ENCODE results near the gene ERVFRD-1. TPM values are rescaled to one million over a fixed set of nuclear protein-coding genes. Genes with fewer than 3 reads are reported as not detected.

ERVFRD-1 gene, protein sequence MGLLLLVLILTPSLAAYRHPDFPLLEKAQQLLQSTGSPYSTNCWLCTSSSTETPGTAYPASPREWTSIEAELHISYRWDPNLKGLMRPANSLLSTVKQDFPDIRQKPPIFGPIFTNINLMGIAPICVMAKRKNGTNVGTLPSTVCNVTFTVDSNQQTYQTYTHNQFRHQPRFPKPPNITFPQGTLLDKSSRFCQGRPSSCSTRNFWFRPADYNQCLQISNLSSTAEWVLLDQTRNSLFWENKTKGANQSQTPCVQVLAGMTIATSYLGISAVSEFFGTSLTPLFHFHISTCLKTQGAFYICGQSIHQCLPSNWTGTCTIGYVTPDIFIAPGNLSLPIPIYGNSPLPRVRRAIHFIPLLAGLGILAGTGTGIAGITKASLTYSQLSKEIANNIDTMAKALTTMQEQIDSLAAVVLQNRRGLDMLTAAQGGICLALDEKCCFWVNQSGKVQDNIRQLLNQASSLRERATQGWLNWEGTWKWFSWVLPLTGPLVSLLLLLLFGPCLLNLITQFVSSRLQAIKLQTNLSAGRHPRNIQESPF
- 0.17 TPM in 1 of 2 replicates, not detected in the other for total RNA-seq (2014; rRNA removed; shearing (Covaris generic))

DNA sequence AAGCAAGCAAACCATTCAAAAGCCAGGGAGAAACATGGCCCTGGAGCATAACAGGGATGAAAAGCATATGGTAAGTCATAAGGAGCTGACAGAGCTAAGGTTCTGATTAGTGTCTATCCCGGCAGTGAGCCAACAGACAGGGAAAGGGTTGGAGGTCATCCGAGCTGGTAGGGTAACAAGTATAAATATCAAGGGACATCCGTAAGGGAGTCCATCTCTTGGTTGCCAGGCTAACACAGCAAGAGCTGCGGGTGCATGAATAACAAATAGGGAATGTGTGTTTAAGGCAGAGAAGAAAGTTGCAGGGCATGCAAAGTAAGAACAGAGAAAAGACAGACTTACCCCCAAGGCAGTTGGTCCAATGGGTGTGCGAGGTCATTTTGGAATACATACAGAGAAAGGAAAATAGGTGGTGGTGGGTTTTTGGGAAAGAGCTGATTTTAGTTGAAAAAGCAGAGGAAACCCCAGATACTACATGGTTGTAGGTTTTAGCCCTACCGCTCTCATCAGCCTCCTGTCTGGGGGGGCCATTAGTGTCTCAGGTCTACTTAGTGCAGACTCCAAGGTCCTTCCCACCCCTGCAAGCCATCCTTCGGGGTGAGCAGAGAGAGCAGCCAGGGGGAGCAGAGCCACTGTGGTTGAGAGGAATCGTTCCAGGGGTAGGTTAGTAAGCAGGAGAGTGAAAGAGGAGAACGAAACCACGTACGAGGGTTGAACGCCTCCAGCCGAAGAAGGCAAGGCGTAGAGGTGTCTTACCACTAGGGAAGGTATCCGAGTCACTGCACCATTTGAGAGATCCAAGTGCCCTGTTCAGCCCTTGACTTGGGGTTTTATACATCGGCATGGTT, at the start of gene ERVFRD-1:
TSS of gene ERVFRD-1 (minus strand) at position 805 of the 848 bp plus-strand sequence. CDS start 6,415 bp downstream, outside the sequence.
- in situ Hi-C loops (cut with HindIII; ENCODE audit: low sequenced_read_pairs) = no loop called here
- no peak for DNase-seq (ENCODE audit: low spot score)

DNA sequence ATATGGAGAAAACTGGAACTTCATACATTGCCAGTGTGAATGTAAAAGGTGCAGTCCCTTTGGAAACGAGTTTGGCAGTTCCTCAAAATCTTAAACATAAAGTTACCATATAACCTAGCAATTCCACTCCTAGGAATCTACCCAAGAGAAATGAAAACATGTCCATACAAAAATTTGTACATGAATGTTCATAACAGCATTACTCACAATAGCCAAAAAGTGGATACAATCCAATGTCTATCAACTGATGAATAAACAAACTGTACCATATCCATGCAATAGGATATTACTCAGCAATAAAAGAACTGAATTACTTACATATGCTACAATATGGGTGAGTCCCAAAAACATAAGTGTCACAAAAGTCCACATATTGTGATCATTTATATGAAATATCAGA, 48.7 kb upstream of the ERVFRD-1 start:
- DNase-seq (ENCODE audit: low spot score) = no peak
- in situ Hi-C loops (cut with HindIII; ENCODE audit: low sequenced_read_pairs) = no loop called here

DNA sequence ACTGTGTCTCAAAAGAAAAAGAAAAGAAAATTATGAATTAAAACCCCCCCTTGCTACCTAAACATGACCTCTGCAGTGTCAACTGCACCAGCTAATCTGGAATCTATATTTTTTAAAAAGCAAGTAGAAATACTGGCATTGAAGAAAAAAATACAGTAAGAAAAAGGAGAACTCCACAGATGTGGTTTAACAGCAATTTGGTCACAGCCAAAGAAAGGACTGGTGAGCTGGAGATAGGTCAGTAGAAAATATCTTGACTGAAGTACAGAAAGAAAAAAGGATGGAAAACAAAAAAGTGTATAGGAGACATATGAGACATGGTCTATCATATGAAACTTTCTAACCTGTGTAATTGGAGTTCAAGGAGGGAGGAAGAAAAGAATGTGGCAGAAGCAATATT, 44.1 kb upstream of the ERVFRD-1 start:
- in situ Hi-C loops (cut with HindIII; ENCODE audit: low sequenced_read_pairs) = no loop called here
- no peak for DNase-seq (ENCODE audit: low spot score)

DNA sequence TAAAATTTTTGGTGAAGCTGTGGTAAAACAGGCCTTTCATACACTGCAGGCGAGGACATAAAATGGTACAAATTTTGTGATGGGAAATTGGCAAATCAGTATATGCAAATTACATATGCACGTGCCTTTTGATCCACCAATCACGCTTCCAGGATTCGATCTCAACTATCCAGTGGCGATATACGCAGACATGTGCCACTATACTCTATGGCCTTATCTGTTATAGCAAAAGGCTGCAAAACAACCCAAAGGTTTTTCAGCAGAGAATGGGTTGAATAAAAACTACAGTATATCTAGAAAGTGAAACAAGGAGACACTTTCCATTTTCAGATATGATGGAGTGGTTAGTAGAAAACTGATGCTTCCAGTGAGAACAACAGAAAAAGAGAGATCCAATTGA, 41.9 kb upstream of the ERVFRD-1 start:
- no peak for DNase-seq (ENCODE audit: low spot score)
- in situ Hi-C loops (cut with HindIII; ENCODE audit: low sequenced_read_pairs) = no loop called here

DNA sequence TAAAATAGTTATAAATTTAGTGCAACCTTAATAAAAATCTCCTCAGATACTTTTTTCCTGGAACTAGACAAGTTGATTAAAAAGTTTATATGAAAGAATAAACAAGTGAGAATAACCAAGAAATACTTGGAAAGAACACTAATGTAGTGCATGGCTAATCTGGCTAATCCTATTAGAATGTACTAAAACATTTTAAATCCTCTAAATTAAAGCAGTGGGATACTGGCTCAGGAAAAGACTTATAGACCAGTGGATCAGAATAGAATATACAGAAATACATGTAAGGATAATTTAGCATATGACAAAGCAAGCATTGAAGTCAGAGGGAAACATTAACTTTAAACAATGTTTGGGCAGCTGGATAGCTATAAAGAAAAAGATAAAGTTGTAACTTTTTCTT, 41.1 kb upstream of the ERVFRD-1 start:
- in situ Hi-C loops (cut with HindIII; ENCODE audit: low sequenced_read_pairs) = no loop called here
- no peak for DNase-seq (ENCODE audit: low spot score)

DNA sequence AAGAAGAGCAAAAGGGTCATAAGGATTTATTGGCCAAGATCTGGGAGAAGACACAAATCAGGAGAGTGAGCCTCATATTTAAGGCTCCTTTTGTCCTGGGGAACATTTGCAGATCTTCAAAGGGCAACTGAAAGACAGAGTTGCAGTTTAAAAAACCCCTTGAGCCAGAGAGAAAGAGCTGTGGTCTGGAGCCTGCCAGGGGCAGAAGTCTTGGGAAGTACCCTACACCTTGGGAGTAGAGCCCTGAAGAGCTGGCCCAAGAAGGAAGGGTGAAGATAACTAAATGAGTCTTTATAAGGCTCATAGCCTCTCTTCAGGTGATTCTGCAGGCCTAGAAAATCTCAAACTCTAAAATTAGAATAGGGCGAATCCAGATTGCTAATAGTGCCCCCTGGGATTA, 40.0 kb upstream of the ERVFRD-1 start:
- in situ Hi-C loops (cut with HindIII; ENCODE audit: low sequenced_read_pairs) = no loop called here
- no peak for DNase-seq (ENCODE audit: low spot score)

DNA sequence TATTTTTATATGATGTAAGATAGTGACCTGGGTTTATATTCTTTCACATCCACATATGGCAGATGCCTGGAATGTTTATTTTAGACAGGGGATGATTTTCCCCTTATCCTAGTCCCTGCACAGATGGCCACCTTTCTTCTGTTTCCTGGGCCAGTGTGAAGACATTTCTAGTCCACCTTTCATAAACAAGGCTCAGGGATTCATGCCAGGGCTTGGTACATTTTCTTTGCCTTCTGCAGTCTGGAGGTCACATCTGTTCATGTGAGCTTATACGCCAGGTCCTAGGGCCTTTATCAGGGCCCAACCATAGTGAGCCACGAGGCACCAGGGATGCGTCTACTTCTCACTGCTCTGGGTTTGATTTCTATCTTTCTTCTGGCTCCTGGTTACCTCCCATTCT, 38.0 kb upstream of the ERVFRD-1 start:
- DNase-seq (ENCODE audit: low spot score) = peak; percentile 87
- in situ Hi-C loops (cut with HindIII; ENCODE audit: low sequenced_read_pairs) = no loop called here

DNA sequence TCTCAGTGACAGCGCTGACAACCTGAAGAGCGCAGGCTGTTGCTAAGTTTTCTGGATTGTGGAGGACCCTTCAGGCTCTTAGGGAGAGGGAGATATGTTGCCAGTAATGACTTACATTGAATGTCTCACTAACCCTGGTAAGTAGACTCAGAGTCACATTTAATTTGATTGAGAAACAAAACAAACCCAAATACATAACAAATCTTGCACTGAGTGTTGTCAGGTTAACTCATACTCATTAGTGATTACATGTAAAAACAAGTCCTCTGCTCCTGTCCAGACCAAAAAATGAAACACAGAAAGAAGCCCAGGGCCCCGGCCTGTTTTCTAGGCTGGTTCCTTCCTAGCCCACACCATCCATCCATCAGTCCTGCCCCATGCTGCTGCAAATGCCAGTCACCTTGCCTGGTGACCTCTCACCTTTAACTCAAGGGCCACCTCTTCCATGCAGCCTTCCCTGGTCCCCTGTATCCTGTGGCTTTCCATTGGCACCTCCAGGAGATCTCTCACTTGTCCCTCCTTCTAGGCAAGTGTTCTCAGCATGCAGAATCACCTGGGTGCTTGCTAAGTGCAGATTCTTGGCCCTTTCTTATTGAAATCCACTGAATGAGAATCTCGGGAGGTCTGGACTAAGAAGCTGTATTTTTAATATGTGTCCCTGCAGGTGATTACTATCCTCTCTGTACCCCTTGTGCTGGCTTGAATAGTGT, 34.7 kb upstream of the ERVFRD-1 start:
- in situ Hi-C loops (cut with HindIII; ENCODE audit: low sequenced_read_pairs) = no loop called here
- DNase-seq (ENCODE audit: low spot score) = no peak

DNA sequence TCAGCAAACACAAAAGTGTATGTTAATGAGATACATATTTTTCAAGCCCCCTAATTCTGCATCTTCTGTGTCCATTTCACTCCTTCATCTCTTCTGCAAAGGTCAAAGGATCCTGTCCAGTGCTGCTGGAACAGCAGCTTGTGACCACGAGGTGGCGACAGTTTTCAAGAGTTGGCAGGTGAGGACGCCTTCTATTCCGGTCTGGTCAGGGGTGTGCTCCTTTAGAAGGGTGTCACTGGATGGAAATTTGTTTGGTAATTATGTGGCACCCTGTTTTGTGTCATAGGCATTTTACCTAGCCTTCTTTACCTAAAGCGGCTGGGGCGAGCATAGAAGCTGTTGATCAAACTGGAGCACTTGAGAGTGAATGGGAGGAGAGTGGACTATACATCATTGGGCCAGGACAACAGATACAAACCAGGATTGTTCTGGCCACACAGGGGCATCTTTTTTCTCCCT, 32.9 kb upstream of the ERVFRD-1 start:
- DNase-seq (ENCODE audit: low spot score) = peak; percentile 84
- in situ Hi-C loops (cut with HindIII; ENCODE audit: low sequenced_read_pairs) = no loop called here

DNA sequence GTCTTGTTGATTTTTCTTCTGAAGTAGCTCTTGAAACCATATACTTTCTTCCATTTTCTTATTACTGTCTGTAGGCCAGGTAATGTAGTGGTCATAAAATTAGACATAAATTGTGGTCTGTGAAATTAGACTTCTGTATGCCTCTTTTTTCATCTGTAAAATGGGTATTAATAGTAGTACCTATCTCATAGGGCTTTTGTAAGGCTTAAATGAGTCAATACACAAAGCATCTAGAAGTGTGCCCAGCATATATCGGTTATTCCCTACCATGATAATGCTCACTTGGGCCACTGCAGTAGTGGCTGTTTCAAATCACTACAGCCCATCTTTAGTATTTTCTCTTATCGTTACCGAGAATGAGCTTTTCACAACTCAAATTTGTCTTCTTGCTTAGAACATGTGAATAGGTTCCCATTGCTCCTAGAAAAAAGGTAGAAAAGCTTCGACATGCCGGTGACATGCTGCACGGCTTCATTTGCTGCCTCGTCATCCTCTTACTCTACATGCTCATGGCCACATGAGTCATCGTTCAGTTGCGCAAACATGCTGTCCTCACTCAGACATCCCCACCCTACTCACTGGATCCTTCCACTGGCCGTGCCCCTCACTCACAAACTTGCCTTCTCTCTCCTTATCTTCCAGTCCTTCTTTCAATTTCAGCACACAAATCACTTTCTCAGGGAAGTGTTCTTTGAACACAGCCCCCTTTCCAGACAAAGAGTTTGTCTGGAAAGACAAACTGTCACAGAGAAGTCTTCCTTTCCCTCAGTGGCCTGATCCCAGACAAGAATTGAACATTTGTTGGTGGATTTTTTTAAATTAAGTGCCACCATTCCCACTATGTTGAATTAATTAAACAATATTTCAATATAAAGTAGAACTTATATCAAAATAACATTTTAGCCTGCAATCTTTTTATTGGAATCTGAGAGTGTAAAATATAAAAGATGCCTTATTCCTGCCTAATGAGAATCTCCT, 32.2 kb upstream of the ERVFRD-1 start:
- no peak for DNase-seq (ENCODE audit: low spot score)
- in situ Hi-C loops (cut with HindIII; ENCODE audit: low sequenced_read_pairs) = no loop called here

DNA sequence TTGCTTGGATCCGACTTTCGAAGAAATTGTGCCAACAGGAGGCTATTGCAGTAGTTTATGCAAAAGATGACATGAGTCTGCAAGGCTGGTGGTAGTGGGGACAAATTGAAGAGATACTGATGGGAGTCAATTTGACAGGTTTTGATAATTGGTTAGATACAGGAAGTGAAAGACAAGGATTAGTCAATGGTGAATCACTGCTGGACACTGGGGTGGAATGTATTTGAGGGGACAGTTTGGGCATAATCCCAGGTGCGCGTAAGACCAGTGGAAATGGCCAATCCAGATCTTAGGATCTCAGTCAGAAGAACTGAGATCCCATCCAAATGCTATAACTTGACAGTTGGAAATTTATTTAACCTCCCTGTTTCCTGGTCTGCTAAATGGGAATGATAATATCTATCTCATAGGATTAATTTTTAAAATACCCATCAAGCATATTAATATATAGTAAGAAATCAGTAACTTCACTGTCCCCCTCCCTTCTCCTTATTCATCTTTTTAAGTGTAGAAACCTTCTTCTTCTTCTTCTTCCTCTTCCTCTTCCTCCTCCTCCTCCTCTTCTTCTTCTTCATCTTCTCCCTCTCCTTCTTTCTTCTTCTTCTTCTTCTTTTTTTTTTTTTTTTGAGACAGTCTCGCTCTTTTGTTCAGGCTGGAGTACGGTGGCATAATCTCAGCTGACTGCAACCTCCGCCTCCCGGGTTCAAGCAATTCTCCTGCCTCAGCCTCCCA, 30.9 kb upstream of the ERVFRD-1 start:
- DNase-seq (ENCODE audit: low spot score) = no peak
- in situ Hi-C loops (cut with HindIII; ENCODE audit: low sequenced_read_pairs) = no loop called here

DNA sequence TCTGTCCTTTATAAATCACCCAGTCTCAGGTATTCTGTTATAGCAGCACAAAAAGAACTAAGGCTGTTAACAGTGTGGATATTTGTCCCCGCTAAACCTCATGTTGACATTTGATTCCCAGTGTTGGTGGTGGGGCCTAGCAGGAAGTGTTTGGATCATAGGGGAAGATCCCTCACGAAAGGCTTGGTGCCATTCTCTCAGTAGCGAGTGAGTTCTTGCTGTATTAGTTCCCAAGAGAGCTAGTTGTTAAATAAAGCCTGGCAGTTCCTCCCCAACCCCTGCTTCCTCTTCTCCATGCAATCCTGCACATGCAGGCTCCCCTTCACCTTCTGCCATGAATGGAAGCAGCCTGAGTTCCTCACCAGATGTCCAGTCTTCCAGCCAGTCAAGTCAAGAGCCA, 29.8 kb upstream of the ERVFRD-1 start:
- in situ Hi-C loops (cut with HindIII; ENCODE audit: low sequenced_read_pairs) = no loop called here
- no peak for DNase-seq (ENCODE audit: low spot score)

DNA sequence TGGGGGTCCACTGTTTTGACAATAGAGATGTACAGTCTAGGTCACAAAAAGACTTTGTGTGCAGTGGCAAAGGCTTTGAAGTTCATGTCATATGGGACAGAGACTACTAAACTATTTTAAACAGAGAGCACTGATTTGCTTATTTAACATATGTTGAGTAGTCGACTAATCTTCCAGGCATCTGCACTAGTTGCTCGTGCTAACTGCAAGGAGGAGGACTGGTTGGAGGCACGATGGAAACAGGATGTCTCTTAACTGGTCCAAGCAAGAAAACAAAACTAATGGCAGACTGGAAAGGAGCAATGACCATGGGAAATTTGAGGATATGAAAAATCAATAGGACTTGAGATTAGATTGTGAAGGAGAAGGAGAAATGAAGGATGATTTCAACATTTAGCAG, 28.5 kb upstream of the ERVFRD-1 start:
- no peak for DNase-seq (ENCODE audit: low spot score)
- in situ Hi-C loops (cut with HindIII; ENCODE audit: low sequenced_read_pairs) = no loop called here

DNA sequence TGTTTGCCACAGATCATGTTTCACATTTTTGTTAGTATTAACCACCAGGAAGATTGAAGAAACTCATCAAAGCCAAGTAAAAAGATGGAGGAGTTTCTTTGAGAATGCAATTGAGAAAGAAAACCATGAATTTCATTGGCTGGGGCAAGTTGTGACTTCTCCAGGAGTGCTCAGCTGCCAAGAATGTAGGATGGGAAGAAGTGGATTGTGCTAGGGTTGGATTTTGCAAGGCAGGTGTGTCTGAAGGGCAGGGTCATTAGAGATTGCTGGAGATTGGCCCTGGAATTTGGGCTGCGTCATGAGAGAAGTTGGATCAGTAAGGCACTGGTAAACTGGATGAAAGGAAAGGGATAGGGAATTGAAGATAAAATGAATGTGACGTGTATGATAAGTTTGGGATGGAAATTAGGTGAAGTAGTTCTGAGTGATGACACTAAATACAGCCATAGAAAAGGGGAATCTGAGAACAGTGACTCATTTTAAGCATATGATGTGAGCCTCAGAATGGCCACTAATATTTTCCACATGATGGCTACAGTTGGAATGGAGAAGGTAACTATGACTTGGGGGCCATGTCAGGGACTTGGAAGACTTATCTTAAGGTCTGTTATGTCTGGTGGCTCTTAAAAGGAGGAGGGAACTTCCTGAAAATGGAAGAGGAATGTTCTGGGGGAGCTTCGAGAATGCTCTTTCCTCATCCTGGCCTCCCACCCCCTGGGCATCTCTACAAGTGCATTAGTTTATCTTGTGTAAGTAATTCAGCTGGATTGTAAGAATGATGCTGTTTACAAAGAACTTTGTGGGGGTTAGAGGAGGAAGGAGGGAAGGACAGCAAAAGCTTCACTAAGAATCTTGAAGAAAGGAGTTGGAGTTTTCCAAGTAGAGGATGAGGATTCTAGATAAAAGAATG, 27.8 kb upstream of the ERVFRD-1 start:
- in situ Hi-C loops (cut with HindIII; ENCODE audit: low sequenced_read_pairs) = no loop called here
- no peak for DNase-seq (ENCODE audit: low spot score)

DNA sequence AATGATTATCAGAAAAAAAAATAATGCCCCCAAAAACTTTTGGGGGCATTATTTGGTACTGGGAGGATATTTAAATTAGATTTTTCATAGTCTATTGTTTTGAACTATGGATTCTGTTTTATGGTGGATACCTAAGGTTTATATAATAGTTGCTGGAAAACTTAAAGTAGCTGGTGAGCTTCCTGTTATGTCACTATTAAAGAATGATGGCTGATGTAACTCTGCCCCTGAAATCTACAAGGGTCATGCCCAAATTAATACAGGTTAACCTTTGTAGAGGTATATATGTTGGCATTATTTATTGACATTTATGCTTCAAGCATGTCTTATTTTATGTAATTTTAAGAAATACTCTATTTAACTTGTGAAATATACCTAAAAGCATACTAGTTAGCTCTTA, 25.3 kb upstream of the ERVFRD-1 start:
- in situ Hi-C loops (cut with HindIII; ENCODE audit: low sequenced_read_pairs) = no loop called here
- DNase-seq (ENCODE audit: low spot score) = no peak

DNA sequence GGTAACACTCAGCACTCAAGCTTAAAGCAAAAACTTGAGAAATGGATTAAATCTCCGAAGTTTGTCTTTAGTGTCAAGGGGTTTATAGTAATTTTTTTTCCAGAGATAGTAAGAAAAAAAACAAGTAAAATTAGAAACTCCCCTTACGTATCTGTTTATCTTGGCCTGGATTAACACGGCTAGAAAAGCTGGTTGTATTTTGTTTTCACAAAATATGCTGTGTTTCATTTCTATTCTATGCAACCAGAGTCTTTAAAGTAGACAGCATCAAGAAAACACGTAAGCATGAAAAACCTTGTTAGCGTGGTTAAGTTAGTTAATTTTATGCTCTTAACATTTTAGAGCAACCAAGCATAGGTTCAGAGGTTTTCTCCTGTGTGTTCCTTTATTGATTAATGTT, 21.8 kb upstream of the ERVFRD-1 start:
- in situ Hi-C loops (cut with HindIII; ENCODE audit: low sequenced_read_pairs) = no loop called here
- DNase-seq (ENCODE audit: low spot score) = no peak
